Activated CD8-positive, alpha-beta T cell treated with anti-CD3 and anti-CD28 coated beads, Interleukin-2, amount 10 ng/mL, durations not matched to agents 7 days and 5 days (primary cell): ENCODE measurements around the gene CENPT. TPM values are rescaled to one million over a fixed set of nuclear protein-coding genes. Genes with fewer than 3 reads are reported as not detected.

Source experiments
- ATAC-seq: fragments of 150-1000 bp; cut with Tn5 transposase; one replicate; pipeline ENCODE4 v1.10.0; 2021; ENCODE audit warnings: moderate library complexity
- CTCF ChIA-PET: fragments of 350-600 bp; sonication (Branson Sonifier 250); formaldehyde crosslinking; loops from one replicate; lab custom pipeline; 2021; ENCODE audit warnings: antibody characterized with exemption; lab: Charles Lee
- POLR2A ChIA-PET: fragments of 350-600 bp; sonication (Branson Sonifier 250); formaldehyde crosslinking; loops from one replicate; lab custom pipeline; 2021; ENCODE audit warnings: antibody characterized with exemption; lab: Charles Lee
- DNase-seq: peaks from one replicate; pipeline ENCODE4 v3.0.0-alpha.2; 2020
- H3K27ac Mint-ChIP-seq: one replicate; pipeline ENCODE4 v1.8.0; 2021; ENCODE audit warnings: mild to moderate bottlenecking, mixed read lengths
- H3K27me3 Mint-ChIP-seq: one replicate; pipeline ENCODE4 v1.8.0; 2021; ENCODE audit warnings: low read depth, mixed read lengths
- H3K36me3 Mint-ChIP-seq: one replicate; pipeline ENCODE4 v1.8.0; 2021; ENCODE audit warnings: low read depth, mixed read lengths
- H3K4me1 Mint-ChIP-seq: one replicate; pipeline ENCODE4 v1.8.0; 2021; ENCODE audit warnings: low read depth, mixed read lengths
- H3K4me3 Mint-ChIP-seq: one replicate; pipeline ENCODE4 v1.8.0; 2021; ENCODE audit warnings: mild to moderate bottlenecking, mixed read lengths
- H3K9me3 Mint-ChIP-seq: one replicate; pipeline ENCODE4 v1.8.0; 2022; ENCODE audit warnings: mixed read lengths; ENCODE audit not compliant: insufficient read depth
- total RNA-seq, 2 experiments: library from RNA; stranded (reverse); gene quantifications; one replicate each; pipeline ENCODE4 v1.2.3, GENCODE V29; 2021

CENPT gene
- total RNA-seq, 2 experiments from 2014 or later, result 58.9 to 63.6 TPM

GRCh38 chr16:67862623-67863583, 15.4 kb upstream of the CENPT start:
- POLR2A ChIA-PET, result interaction anchor here (1.0 kb wide), 1 partner anchor 56 kb away, joined by 3 read pairs; the partner anchor contains the start of gene TSNAXIP1
- H3K9me3 Mint-ChIP-seq, result no peaks in the 10 kb centered on the region
- DNase-seq (no peak), ATAC-seq (no peak)
- CTCF ChIA-PET, result interaction anchor here (0.8 to 3.4 kb wide), 6 partner anchors 8 to 342 kb away, joined by 3 to 19 read pairs (median 6); partner anchors contain the start of gene EDC4
- no peak overlapping the region for H3K27ac Mint-ChIP-seq
- no peak overlapping the region for H3K4me3 Mint-ChIP-seq
- H3K36me3 Mint-ChIP-seq, result peaks cover 19% of the 10 kb centered on the region
- no peaks in the 10 kb centered on the region for H3K27me3 Mint-ChIP-seq
- H3K4me1 Mint-ChIP-seq, result peaks cover 6% of the 10 kb centered on the region

DNA sequence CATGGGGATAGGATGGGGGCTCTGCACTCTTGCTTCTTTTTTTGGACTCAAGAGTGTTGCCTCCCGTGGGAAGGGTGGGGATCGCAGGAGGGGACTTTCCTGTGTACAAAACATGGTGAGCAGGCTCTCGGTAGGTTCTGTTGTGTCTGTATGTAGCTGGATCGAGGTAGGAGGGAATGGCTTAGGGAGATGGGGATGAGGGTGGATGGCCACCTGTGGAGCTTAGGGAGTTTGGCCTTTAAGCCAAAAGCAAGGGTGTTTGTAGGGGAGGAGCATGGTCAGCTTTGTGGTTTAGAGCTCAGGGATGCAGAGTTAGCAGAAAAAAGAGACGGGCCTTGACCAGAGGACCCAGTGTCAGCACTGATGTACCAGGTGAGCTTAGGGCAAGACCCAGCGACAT, 14.4 kb upstream of the CENPT start:
- Mint-ChIP-seq H3K9me3 (no peaks in the 10 kb centered on the region), H3K27ac (peak overlapping the region; percentile 26), H3K36me3 (peaks cover 17% of the 10 kb centered on the region), H3K4me3 (no peak overlapping the region), H3K27me3 (no peaks in the 10 kb centered on the region), H3K4me1 (peaks cover 8% of the 10 kb centered on the region)
- ChIA-PET POLR2A (interaction anchor here (1.0 kb wide), 1 partner anchor 55 kb away, joined by 3 read pairs; the partner anchor contains the start of gene TSNAXIP1), CTCF (interaction anchor here (0.8 to 3.4 kb wide), 4 partner anchors 8 to 45 kb away, joined by 3 to 19 read pairs (median 8); partner anchors contain the start of gene EDC4)
- ATAC-seq (no peak), DNase-seq (no peak)

GRCh38 chr16:67860589-67861398, 13.3 kb upstream of the CENPT start:
- Mint-ChIP-seq H3K27ac (no peak overlapping the region), H3K36me3 (peaks cover 9% of the 10 kb centered on the region)

DNA sequence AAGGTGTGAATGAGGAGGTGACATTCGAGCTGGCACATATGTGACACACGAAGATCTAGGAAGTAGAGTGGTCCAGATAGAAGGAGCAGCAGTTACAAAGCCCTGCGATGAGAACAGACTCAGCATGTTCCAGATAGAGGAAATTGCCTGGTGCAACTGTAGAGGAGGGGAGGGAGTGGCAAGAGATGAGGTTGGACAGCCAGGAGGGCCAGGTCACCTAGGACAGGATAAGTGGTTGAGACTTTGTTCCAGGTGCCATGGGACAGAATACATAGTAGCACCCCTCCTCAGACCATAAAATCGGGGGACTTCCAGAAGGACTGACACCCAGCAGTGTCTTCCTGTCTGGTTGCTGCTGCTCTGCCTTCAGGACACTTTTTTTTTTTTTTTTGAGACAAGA, 11.0 kb upstream of the CENPT start:
- peaks cover 16% of the 10 kb centered on the region for H3K4me1 Mint-ChIP-seq
- peaks cover 11% of the 10 kb centered on the region for H3K36me3 Mint-ChIP-seq
- ATAC-seq, result peak; percentile 12
- ChIA-PET CTCF (interaction anchor here (0.6 kb wide), 1 partner anchor 42 kb away, joined by 3 read pairs; no protein-coding TSS in a partner anchor), POLR2A (no interaction called here)
- peak overlapping the region; percentile 56 for H3K27ac Mint-ChIP-seq
- H3K9me3 Mint-ChIP-seq, result no peaks in the 10 kb centered on the region
- no peak overlapping the region for H3K4me3 Mint-ChIP-seq
- H3K27me3 Mint-ChIP-seq, result no peaks in the 10 kb centered on the region
- DNase-seq, result no peak

More at GRCh38 chr16:67860589-67861398, 13.3 kb upstream of the CENPT start:
- DNase-seq, result no peak
- Mint-ChIP-seq H3K9me3 (no peaks in the 10 kb centered on the region), H3K4me3 (no peak overlapping the region), H3K4me1 (peaks cover 11% of the 10 kb centered on the region), H3K27me3 (no peaks in the 10 kb centered on the region)
- CTCF ChIA-PET, result interaction anchor here (1.4 to 3.4 kb wide), 3 partner anchors 9 to 44 kb away, joined by 3 to 19 read pairs (median 3); no protein-coding TSS in a partner anchor
- POLR2A ChIA-PET, result interaction anchor here (0.7 to 1.0 kb wide), 2 partner anchors 12 to 55 kb away, joined by 3 read pairs; no protein-coding TSS in a partner anchor
- no peak for ATAC-seq

GRCh38 chr16:67857547-67858233, 10.2 kb upstream of the CENPT start:
- no peak for DNase-seq
- no peak overlapping the region for H3K4me3 Mint-ChIP-seq
- POLR2A ChIA-PET, result no interaction called here
- peaks cover 16% of the 10 kb centered on the region for H3K4me1 Mint-ChIP-seq
- no peaks in the 10 kb centered on the region for H3K27me3 Mint-ChIP-seq
- H3K36me3 Mint-ChIP-seq, result peaks cover 11% of the 10 kb centered on the region
- CTCF ChIA-PET, result interaction anchor here (0.6 kb wide), 1 partner anchor 26 kb away, joined by 3 read pairs; no protein-coding TSS in a partner anchor
- H3K9me3 Mint-ChIP-seq, result no peaks in the 10 kb centered on the region
- no peak overlapping the region for H3K27ac Mint-ChIP-seq
- ATAC-seq, result peak; percentile 72

DNA sequence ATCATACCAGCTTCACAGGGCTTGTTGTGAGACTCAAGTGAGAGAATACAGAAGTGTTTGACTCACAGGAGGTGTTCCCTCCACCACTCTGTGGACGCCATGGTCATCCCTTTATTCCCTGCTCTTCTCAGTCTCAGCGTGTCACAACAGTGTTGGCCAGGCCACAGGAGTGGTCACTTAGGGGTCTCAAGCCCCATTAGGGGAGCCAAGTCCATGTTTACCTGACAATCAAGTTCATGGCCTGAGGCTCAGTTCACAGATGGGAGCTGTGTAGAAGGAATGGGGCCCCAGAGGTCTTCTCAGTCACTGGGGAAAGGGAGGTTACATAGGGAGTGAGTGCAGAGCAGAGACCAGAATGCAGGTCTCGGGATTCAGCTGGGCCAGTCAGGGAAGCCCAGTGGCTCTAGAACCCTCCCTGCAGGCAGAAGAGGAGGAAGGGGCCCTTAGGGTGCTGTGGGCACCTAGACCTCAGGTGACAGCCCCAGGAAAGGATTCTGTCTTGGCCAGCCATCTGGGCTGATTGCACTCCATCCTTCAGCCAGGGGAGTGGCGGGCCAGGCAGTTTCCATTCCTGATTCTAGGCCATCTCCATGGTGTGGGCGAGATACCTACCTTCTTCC, 9.5 kb upstream of the CENPT start:
- CTCF ChIA-PET, result no interaction called here
- no peaks in the 10 kb centered on the region for H3K9me3 Mint-ChIP-seq
- POLR2A ChIA-PET, result no interaction called here
- no peak overlapping the region for H3K4me3 Mint-ChIP-seq
- ATAC-seq (no peak), DNase-seq (no peak)
- H3K36me3 Mint-ChIP-seq, result peaks cover 11% of the 10 kb centered on the region
- H3K27me3 Mint-ChIP-seq, result no peaks in the 10 kb centered on the region
- H3K27ac Mint-ChIP-seq, result peak overlapping the region; percentile 23
- H3K4me1 Mint-ChIP-seq, result peaks cover 16% of the 10 kb centered on the region

DNA sequence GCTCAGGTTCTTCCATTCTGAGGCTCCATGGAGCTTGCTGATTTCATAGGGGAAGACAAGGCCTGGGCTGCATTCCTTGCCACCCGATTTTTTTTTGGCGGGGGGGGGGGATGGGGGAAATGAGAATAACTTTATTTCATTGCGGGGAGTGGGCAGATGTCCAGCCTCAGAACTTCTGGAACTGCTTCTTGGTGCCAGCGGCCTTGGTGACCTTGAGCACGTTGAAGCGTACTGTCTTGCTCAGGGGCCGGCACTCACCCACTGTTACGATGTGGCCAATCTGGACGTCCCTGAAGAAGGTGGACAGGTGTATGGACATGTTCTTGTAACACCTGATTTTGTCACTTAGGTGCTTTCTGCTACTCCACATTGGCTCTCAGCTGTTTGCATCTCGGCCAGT, 8.3 kb upstream of the CENPT start:
- no peak for DNase-seq
- Mint-ChIP-seq H3K27me3 (no peaks in the 10 kb centered on the region), H3K4me3 (no peak overlapping the region), H3K36me3 (peaks cover 8% of the 10 kb centered on the region), H3K4me1 (peaks cover 14% of the 10 kb centered on the region), H3K27ac (no peak overlapping the region), H3K9me3 (no peaks in the 10 kb centered on the region)
- ATAC-seq, result no peak
- POLR2A ChIA-PET, result interaction anchor here (1.5 kb wide), 1 partner anchor 23 kb away, joined by 3 read pairs; no protein-coding TSS in a partner anchor
- CTCF ChIA-PET, result interaction anchor here (1.0 to 1.8 kb wide), 3 partner anchors 11 to 39 kb away, joined by 3 to 7 read pairs (median 5); no protein-coding TSS in a partner anchor

DNA sequence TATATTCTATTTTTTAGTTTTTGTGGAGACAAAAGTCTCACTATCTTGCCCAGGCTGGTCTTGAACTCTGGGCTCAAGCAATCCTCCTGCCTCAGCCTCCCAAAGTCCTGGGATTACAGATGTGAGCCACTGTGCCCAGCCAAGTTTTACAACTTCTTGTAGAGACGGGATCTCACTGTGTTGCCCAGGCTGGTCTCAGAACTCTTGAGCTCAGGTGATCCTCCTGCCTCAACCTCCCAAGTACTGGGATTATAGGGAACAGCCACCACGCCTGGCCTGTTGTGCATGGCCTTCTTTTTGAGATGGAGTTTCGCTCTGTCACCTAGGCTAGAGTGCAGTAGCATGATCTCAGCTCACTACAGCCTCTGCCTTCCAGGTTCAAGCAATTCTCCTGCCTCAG, 6.2 kb upstream of the CENPT start:
- H3K4me3 Mint-ChIP-seq, result no peak overlapping the region
- H3K36me3 Mint-ChIP-seq, result peaks cover 10% of the 10 kb centered on the region
- peaks cover 20% of the 10 kb centered on the region for H3K4me1 Mint-ChIP-seq
- H3K9me3 Mint-ChIP-seq, result no peaks in the 10 kb centered on the region
- ChIA-PET CTCF (interaction anchor here (1.3 kb wide), 1 partner anchor 11 kb away, joined by 3 read pairs; no protein-coding TSS in a partner anchor), POLR2A (no interaction called here)
- DNase-seq, result no peak
- H3K27ac Mint-ChIP-seq, result no peak overlapping the region
- no peak for ATAC-seq
- no peaks in the 10 kb centered on the region for H3K27me3 Mint-ChIP-seq

DNA sequence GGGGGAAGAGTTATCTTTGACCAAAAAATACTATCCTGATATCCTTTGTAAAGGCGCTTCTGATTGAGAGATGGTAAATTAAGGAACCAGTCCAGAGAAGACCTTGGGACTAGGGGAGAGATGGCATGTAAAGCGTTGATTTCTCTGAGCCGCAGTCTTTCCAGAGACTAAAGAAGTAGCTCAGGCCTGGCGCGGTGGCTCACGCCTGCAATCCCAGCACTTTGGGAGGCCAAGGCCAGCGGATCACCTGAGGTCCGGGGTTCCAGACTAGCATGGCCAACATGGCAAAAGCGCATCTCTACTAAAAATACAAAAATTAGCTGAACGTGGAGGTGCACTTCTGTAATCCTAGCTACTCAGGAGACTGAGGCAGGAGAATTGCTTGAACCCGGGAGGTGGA, 625 bp upstream of the CENPT start:
- ATAC-seq (no peak), DNase-seq (no peak)
- Mint-ChIP-seq H3K4me3 (peak overlapping the region; percentile 89), H3K4me1 (peaks cover 46% of the 10 kb centered on the region), H3K27ac (no peak overlapping the region), H3K27me3 (no peaks in the 10 kb centered on the region), H3K9me3 (no peaks in the 10 kb centered on the region), H3K36me3 (peaks cover 31% of the 10 kb centered on the region)
- POLR2A ChIA-PET, result interaction anchor here (0.7 to 1.1 kb wide), 2 partner anchors 12 to 34 kb away, joined by 3 read pairs; no protein-coding TSS in a partner anchor
- CTCF ChIA-PET, result interaction anchor here (0.9 to 2.7 kb wide), 4 partner anchors 32 to 327 kb away, joined by 3 to 10 read pairs (median 5); no protein-coding TSS in a partner anchor

GRCh38 chr16:67846320-67847063, 1.0 kb downstream of the CENPT start, which contains the start of gene NUTF2:
TSS of gene NUTF2 (plus strand) at chr16:67846933. CDS start at chr16:67865131, 18,198 bp downstream.
- DNase-seq, result peak; percentile 98
- H3K4me3 Mint-ChIP-seq, result peak within 1 kb of the TSS; percentile 96
- peaks cover 31% of the 10 kb centered on the region for H3K36me3 Mint-ChIP-seq
- ChIA-PET CTCF (interaction anchor here (0.7 to 4.1 kb wide), 8 partner anchors 11 to 173 kb away, joined by 3 to 40 read pairs (median 6); no protein-coding TSS in a partner anchor), POLR2A (interaction anchor here (0.8 to 4.2 kb wide), 6 partner anchors 10 to 121 kb away, joined by 3 to 28 read pairs (median 4); partner anchors contain the start of genes PSKH1, RANBP10 and TSNAXIP1)
- H3K27ac Mint-ChIP-seq, result peak within 1 kb of the TSS; percentile 89
- ATAC-seq, result peak; percentile 66
- H3K9me3 Mint-ChIP-seq, result no peaks in the 10 kb centered on the region
- peaks cover 50% of the 10 kb centered on the region for H3K4me1 Mint-ChIP-seq
- H3K27me3 Mint-ChIP-seq, result no peaks in the 10 kb centered on the region
